Transverse colon (tissue), 4 donors: ENCODE data around the gene CCDC178. TPM values are rescaled to one million over a fixed set of nuclear protein-coding genes. Genes with fewer than 3 reads are reported as not detected.

ENCODE experiments used
- DNase-seq: peaks from one replicate; pipeline ENCODE4 v3.0.0-alpha.2; 2019
- H3K27ac ChIP-seq, 4 donors: fragments of 200-600 bp; sonication (generic); 2 replicates each; pipeline ENCODE4 v1.5.1; 2016 to 2018; ENCODE audit warnings: inconsistent platforms in 4 of 4
- H3K27me3 ChIP-seq: fragments of 200-600 bp; sonication (generic); 2 replicates; pipeline ENCODE4 v1.5.1; 2017; ENCODE audit warnings: inconsistent platforms
- H3K36me3 ChIP-seq, 4 donors: fragments of 200-600 bp; sonication (generic); 2 replicates each; pipeline ENCODE4 v1.5.1; 2017 to 2019; ENCODE audit warnings: inconsistent platforms in 4 of 4
- H3K4me1 ChIP-seq, 4 donors: fragments of 200-600 bp; sonication (generic); 2 replicates each; pipeline ENCODE4 v1.5.1; 2017 to 2020; ENCODE audit warnings: inconsistent platforms in 4 of 4
- H3K4me3 ChIP-seq, 4 donors: fragments of 200-600 bp; sonication (generic); 1 replicate in 1 of 4; 2 replicates in 3 of 4; pipeline versions ENCODE4 v1.5.1 to v1.6.1; 2017 to 2019; ENCODE audit warnings: inconsistent platforms in 4 of 4
- H3K9me3 ChIP-seq, 2 donors: fragments of 200-600 bp; sonication (generic); 2 replicates each; pipeline ENCODE4 v1.5.1; 2017 to 2019; ENCODE audit warnings: inconsistent platforms in 2 of 2
- CTCF ChIP-seq, 5 experiments: fragments of 200-600 bp in 3 of 5; fragments of 450-650 bp in 2 of 5; sonication (generic) in 3 of 5; IDR thresholded peaks; 1 replicate in 2 of 5; 2 replicates in 3 of 5; pipeline ENCODE4 v1.5.1; 2016 to 2017; ENCODE audit warnings: antibody characterized with exemption in 5 of 5, inconsistent platforms in 3 of 5, mild to moderate bottlenecking in 2 of 5, moderate library complexity in 1 of 5
- EP300 ChIP-seq: sonication (generic); formaldehyde crosslinking; IDR thresholded peaks from one replicate; pipeline ENCODE4 v1.6.1; 2017; ENCODE audit warnings: antibody characterized with exemption, low read depth
- POLR2A ChIP-seq: fragments of 450-650 bp; IDR thresholded peaks from one replicate; pipeline ENCODE4 v1.6.1; 2016; ENCODE audit warnings: antibody characterized with exemption, mild to moderate bottlenecking, moderate library complexity
- POLR2AphosphoS5 ChIP-seq, 3 donors: sonication (generic); formaldehyde crosslinking; IDR thresholded peaks; one replicate each; pipeline ENCODE4 v1.6.1; 2016; ENCODE audit warnings: antibody characterized with exemption in 3 of 3
- whole genome bisulfite sequencing, 2 donors: methylation state at CpG; one replicate each; pipeline ENCODE4 v1.1.5; 2018; ENCODE audit warnings: low coverage in 1 of 2; 5-methylcytosine and 5-hydroxymethylcytosine counted together
- in situ Hi-C, 4 donors: fragments of 200-750 bp; cut with MboI; loops; one replicate each; pipeline versions ENCODE4 v1.15.0 to v1.15.1; 2017; ENCODE audit warnings: low sequenced_read_pairs in 3 of 4, low pct_ligation_motif_present in 1 of 4, low pct_unique_long_range_greater_than_20kb in 1 of 4
- intact Hi-C: fragments of 100-400 bp; cut with DNase I; formaldehyde crosslinking; loops from one replicate; pipeline ENCODE4 v1.15.1; 2023; ENCODE audit warnings: low total_unique reads
- total RNA-seq, 4 donors: library from RNA; depleted of rRNA; stranded (reverse); fragments of >200 nt; gene quantifications; one replicate each; pipeline ENCODE4 v1.1.0, GENCODE V29; 2016

CCDC178 gene
- total RNA-seq, 4 donors from 2014 or later: 131 TPM; not detected in 3

GRCh38 chr18:33459612-33460011 lies 19.1 kb upstream of the CCDC178 start:
- H3K36me3 ChIP-seq: no peaks in the 10 kb centered on the region
- TF ChIP-seq EP300 (no peak), POLR2AphosphoS5 (IDR thresholded peaks at IDR 0.05) (no peak), POLR2A (no peak), CTCF (IDR thresholded peaks at IDR 0.05) (no peak)
- DNase-seq: no peak
- no peak overlapping the region for H3K27ac ChIP-seq
- intact Hi-C loops: no loop called here
- in situ Hi-C loops: loop anchor here in 1 of 4 donors (10.0 kb wide), 1 partner anchor 55 kb away; no protein-coding TSS in a partner anchor
- H3K27me3 ChIP-seq: no peaks in the 10 kb centered on the region
- no peaks in the 10 kb centered on the region for H3K9me3 ChIP-seq
- no peaks in the 10 kb centered on the region for H3K4me1 ChIP-seq
- H3K4me3 ChIP-seq: no peak overlapping the region

- no peak for DNase-seq
- no peaks in the 10 kb centered on the region for H3K9me3 ChIP-seq
- WGBS, 2 donors: 0% methylated on average over 1 of the region's 1 CpG
- H3K36me3 ChIP-seq: no peaks in the 10 kb centered on the region
- intact Hi-C loops: no loop called here
- TF ChIP-seq POLR2A (no peak), EP300 (no peak), POLR2AphosphoS5 (IDR thresholded peaks at IDR 0.05) (no peak), CTCF (IDR thresholded peaks at IDR 0.05) (no peak)
- H3K4me1 ChIP-seq: no peaks in the 10 kb centered on the region
- no peak overlapping the region for H3K27ac ChIP-seq
- H3K27me3 ChIP-seq: peaks cover 4% of the 10 kb centered on the region
- in situ Hi-C loops: no loop called here
- H3K4me3 ChIP-seq: no peak overlapping the region
These were observed 6.1 kb upstream of the CCDC178 start for GRCh38 chr18:33446604-33447003.

GRCh38 chr18:33444709-33445108 lies 4.2 kb upstream of the CCDC178 start:
- in situ Hi-C loops (no loop called here), intact Hi-C loops (no loop called here)
- no peak for DNase-seq
- Histone ChIP-seq H3K9me3 (no peaks in the 10 kb centered on the region), H3K4me3 (no peak overlapping the region), H3K27ac (no peak overlapping the region), H3K4me1 (peaks cover 0 to 2% (median 0%) of the 10 kb centered on the region in 4 donors), H3K36me3 (no peaks in the 10 kb centered on the region), H3K27me3 (peaks cover 20% of the 10 kb centered on the region)
- TF ChIP-seq EP300: no peak
- no peak for TF ChIP-seq POLR2A
- no peak for TF ChIP-seq CTCF (IDR thresholded peaks at IDR 0.05)
- TF ChIP-seq POLR2AphosphoS5 (IDR thresholded peaks at IDR 0.05): no peak
- WGBS, 2 donors: 66% methylated on average over 2 of the region's 2 CpGs

- intact Hi-C loops (no loop called here), in situ Hi-C loops (no loop called here)
- DNase-seq: no peak
- no peak overlapping the region for H3K27ac ChIP-seq
- H3K4me3 ChIP-seq: no peak overlapping the region
- no peaks in the 10 kb centered on the region for H3K9me3 ChIP-seq
- no peaks in the 10 kb centered on the region for H3K36me3 ChIP-seq
- H3K4me1 ChIP-seq: no peaks in the 10 kb centered on the region
- WGBS, 2 donors: 56 to 73% methylated on average over 1 of the region's 1 CpG
- H3K27me3 ChIP-seq: no peaks in the 10 kb centered on the region
- no peak for TF ChIP-seq POLR2A
- TF ChIP-seq EP300: no peak
- no peak for TF ChIP-seq CTCF (IDR thresholded peaks at IDR 0.05)
- TF ChIP-seq POLR2AphosphoS5 (IDR thresholded peaks at IDR 0.05): no peak
These were observed 7.7 kb downstream of the CCDC178 start for GRCh38 chr18:33432857-33433256.
